ENCODE data around the gene PABPN1.
A peak's percentile ranks its signal among the peaks of the same experiment; 100 is the strongest.
"Not testable (repeated sequence)": the region's sequence is repeated elsewhere in the genome, so short reads cannot be mapped to it uniquely, and the experiment has no call there.

PABPN1 gene

GRCh38 chr14:23301288-23301968 lies 19.8 kb upstream of the PABPN1 start:
- peak; percentile 98 for DNase-seq

- no peak for DNase-seq
Observed at GRCh38 chr14:23301969-23302289, 19.3 kb upstream of the PABPN1 start.

- peak; percentile 86 for DNase-seq
Observed at GRCh38 chr14:23302290-23303225, 18.7 kb upstream of the PABPN1 start, which contains the start of gene PPP1R3E. Gene PPP1R3E (minus strand): TSS chr14:23302859. CDS start chr14:23302576, 283 bp downstream.

- no peak for DNase-seq
Observed at GRCh38 chr14:23306412-23307145, 14.7 kb upstream of the PABPN1 start, which contains the start of gene BCL2L2. Gene BCL2L2 (plus strand): TSS chr14:23306833. CDS start chr14:23307768, 935 bp downstream.

GRCh38 chr14:23307146-23307530 lies 14.1 kb upstream of the PABPN1 start:
- DNase-seq = no peak

GRCh38 chr14:23307687-23308644 lies 13.3 kb upstream of the PABPN1 start:
- DNase-seq = no peak

- DNase-seq = no peak
Observed at GRCh38 chr14:23308721-23309445, 12.4 kb upstream of the PABPN1 start.

- DNase-seq = no peak
Observed at GRCh38 chr14:23310546-23310945, 10.7 kb upstream of the PABPN1 start.

- DNase-seq = no peak
Observed at GRCh38 chr14:23316300-23316699, 5.0 kb upstream of the PABPN1 start.

GRCh38 chr14:23319746-23320583 lies 1.3 kb upstream of the PABPN1 start:
- no peak for DNase-seq

GRCh38 chr14:23321572-23322547 lies 603 bp downstream of the PABPN1 start:
- peak; percentile 36 for DNase-seq

- DNase-seq = no peak
Observed at GRCh38 chr14:23322568-23323517, 1.6 kb downstream of the PABPN1 start.

GRCh38 chr14:23323838-23324454 lies 2.7 kb downstream of the PABPN1 start:
- no peak for DNase-seq

GRCh38 chr14:23324455-23324846 lies 3.2 kb downstream of the PABPN1 start:
- DNase-seq = no peak

GRCh38 chr14:23324993-23325392 lies 3.7 kb downstream of the PABPN1 start:
- no peak for DNase-seq

GRCh38 chr14:23325746-23326145 lies 4.5 kb downstream of the PABPN1 start:
- DNase-seq = not testable (repeated sequence)
